ENCODE data around the gene LRRK1.

- TF ChIP-seq EP300 (IDR thresholded peaks at IDR 0.05; ENCODE audit: borderline replicate concordance), result no peak
- no peak for TF ChIP-seq EGR1 (IDR thresholded peaks at IDR 0.05)
- TF ChIP-seq REST (IDR thresholded peaks at IDR 0.05; ENCODE audit: low read depth), result no peak
- TF ChIP-seq TAF1 (IDR thresholded peaks at IDR 0.05; ENCODE audit: low read depth), result no peak
- no peak for TF ChIP-seq NFIC (IDR thresholded peaks at IDR 0.05)
- no peak for TF ChIP-seq YY1 (IDR thresholded peaks at IDR 0.05; ENCODE audit: low read depth)
- no peak for TF ChIP-seq CREB1 (IDR thresholded peaks at IDR 0.05; ENCODE audit: low read depth)
Measured at GRCh38 chr15:101101676-101102075, 182.5 kb downstream of the LRRK1 start.
